K562 (cell line): ENCODE data around the gene ISG20L2. TPM values are rescaled to one million over a fixed set of nuclear protein-coding genes. Genes with fewer than 3 reads are reported as not detected.

Source experiments
- ATAC-seq: fragments of 200-7000 bp; cut with Tn5 transposase; 3 replicates; pipeline ENCODE4 v1.9.1; 2020; ENCODE audit warnings: moderate library complexity
- BruUV-seq: library from RNA; stranded (reverse); fragments of 400-500 nt; replicated peaks from 2 replicates; lab custom pipeline; 2021; lab: Mats Ljungman, UMichigan
- CTCF ChIA-PET: fragments of 300-600 bp; formaldehyde crosslinking; extraction: SDS; loops from one replicate; lab custom pipeline; 2021; ENCODE audit warnings: low intra/inter-chr PET ratio; lab: Yijun Ruan, JAX
- POLR2A ChIA-PET: fragments of 300-600, 350-650 bp; sonication (Branson Sonifier 250); formaldehyde crosslinking; extraction: SDS; loops from one replicate; lab custom pipeline; 2021; ENCODE audit warnings: antibody characterized with exemption, inconsistent platforms; lab: Yijun Ruan, JAX
- DNase-seq, 4 experiments: peaks; one replicate each; pipeline versions ENCODE4 v3.0.0 to v3.0.0-alpha.2; 2011 to 2018; ENCODE audit warnings: low spot score in 3 of 4, mixed read lengths in 3 of 4; ENCODE audit errors: extremely low read depth in 1 of 4
- FAIRE-seq: peaks from 2 replicates; lab custom pipeline; 2011; peaks lifted over from hg19 to GRCh38; lab: Jason Lieb, UNC
- H2AFZ ChIP-seq: 2 replicates; pipeline ENCODE4 v1.6.0; 2011; ENCODE audit warnings: low read depth, low read length, control low read depth, inconsistent platforms
- H3K27ac ChIP-seq: fragments of 200-600 bp; 3 replicates; pipeline ENCODE4 v1.8.0; 2011; ENCODE audit warnings: low read depth, mild to moderate bottlenecking, control low read depth, inconsistent platforms, low read length, moderate library complexity, mixed read lengths; ENCODE audit errors: extremely low read depth
- H3K27me3 ChIP-seq, 2 experiments: fragments of 300-600 bp in 1 of 2; 2 replicates in 1 of 2; 3 replicates in 1 of 2; pipeline versions ENCODE4 v1.6.0 to v1.8.0; 2011; ENCODE audit warnings: inconsistent platforms in 2 of 2, low read length in 2 of 2, mild to moderate bottlenecking in 1 of 2, mixed read lengths in 1 of 2, moderate library complexity in 1 of 2; ENCODE audit not compliant: control insufficient read depth in 2 of 2, insufficient read depth in 2 of 2
- H3K36me3 ChIP-seq: fragments of 300-600 bp; 3 replicates; pipeline ENCODE4 v1.8.0; 2011; ENCODE audit warnings: mild to moderate bottlenecking, low read length, inconsistent platforms; ENCODE audit not compliant: control insufficient read depth, insufficient read depth
- H3K4me1 ChIP-seq, 2 experiments: fragments of 200-600 bp in 1 of 2; replicated peaks in 1 of 2; 2 replicates in 1 of 2; 3 replicates in 1 of 2; pipeline versions ENCODE4 v1.5.1 to v1.8.0; 2011; ENCODE audit warnings: inconsistent platforms in 2 of 2, low read length in 2 of 2, mild to moderate bottlenecking in 1 of 2, mixed read lengths in 1 of 2, moderate library complexity in 1 of 2; ENCODE audit not compliant: control insufficient read depth in 2 of 2, insufficient read depth in 2 of 2
- H3K4me2 ChIP-seq: 2 replicates; pipeline ENCODE4 v1.6.1; 2011; ENCODE audit warnings: low read length, control low read depth, inconsistent platforms, mixed read lengths; ENCODE audit not compliant: insufficient read depth
- H3K4me3 ChIP-seq: fragments of 200-600 bp; sonication (generic), shearing (Covaris generic); 2 replicates; pipeline ENCODE4 v1.5.1; 2016; ENCODE audit warnings: control low read depth, inconsistent platforms
- H3K79me2 ChIP-seq: fragments of 200-600 bp; 3 replicates; pipeline ENCODE4 v1.8.0; 2011; ENCODE audit warnings: low read length, inconsistent platforms; ENCODE audit not compliant: control insufficient read depth, insufficient read depth
- H3K9ac ChIP-seq, 2 experiments: 2 replicates each; pipeline versions ENCODE4 v1.6.0 to v1.6.1; 2011; ENCODE audit warnings: low read depth in 2 of 2, low read length in 2 of 2, control low read depth in 1 of 2, inconsistent platforms in 1 of 2, mild to moderate bottlenecking in 1 of 2, mixed read lengths in 1 of 2; ENCODE audit not compliant: insufficient read depth in 1 of 2
- H3K9me1 ChIP-seq: one replicate; pipeline ENCODE4 v1.6.0; 2011; ENCODE audit warnings: inconsistent platforms, mild to moderate bottlenecking, low read length, moderate library complexity; ENCODE audit not compliant: control insufficient read depth, insufficient read depth
- H3K9me3 ChIP-seq: replicated peaks from 2 replicates; pipeline ENCODE4 v1.5.1; 2011; ENCODE audit warnings: low read depth, low read length, inconsistent platforms; ENCODE audit not compliant: control insufficient read depth, insufficient read depth
- H4K20me1 ChIP-seq: replicated peaks from 2 replicates; pipeline ENCODE4 v1.6.1; 2011; ENCODE audit warnings: low read length, inconsistent platforms, mixed read lengths; ENCODE audit not compliant: control insufficient read depth, insufficient read depth
- BHLHE40 ChIP-seq: IDR thresholded peaks from 2 replicates; pipeline ENCODE4 v1.6.1; 2011; ENCODE audit warnings: low read length, improper control_type of control experiment
- CBFA2T2 ChIP-seq: fragments of 450-650 bp; conservative IDR thresholded peaks from 2 replicates; pipeline ENCODE4 v1.6.1; 2017; ENCODE audit warnings: mild to moderate bottlenecking
- CREB3L1 ChIP-seq: fragments of 450-650 bp; IDR thresholded peaks from 2 replicates; pipeline ENCODE4 v1.6.1; 2014; ENCODE audit warnings: low read depth, mild to moderate bottlenecking, moderate library complexity, borderline replicate concordance
- FOXJ2 ChIP-seq: fragments of 200-800 bp; sonication (Bioruptor generic); IDR thresholded peaks from 2 replicates; pipeline ENCODE4 v1.6.1; 2016; ENCODE audit warnings: missing genetic modification characterization, missing compliant biosample characterization
- HCFC1 ChIP-seq: IDR thresholded peaks from 2 replicates; pipeline ENCODE4 v1.6.1; 2012; ENCODE audit warnings: low read depth, low read length, improper control_type of control experiment
- JUNB ChIP-seq: fragments of 450-650 bp; formaldehyde crosslinking; conservative IDR thresholded peaks from 2 replicates; pipeline ENCODE4 v1.4.0; 2020; ENCODE audit warnings: mild to moderate bottlenecking
- MIER1 ChIP-seq: fragments of 450-650 bp; IDR thresholded peaks from 2 replicates; pipeline ENCODE4 v1.6.1; 2016; ENCODE audit warnings: antibody characterized with exemption, mild to moderate bottlenecking, low read depth
- MXI1 ChIP-seq: IDR thresholded peaks from 2 replicates; pipeline ENCODE4 v1.6.1; 2011; ENCODE audit warnings: low read depth, mild to moderate bottlenecking, improper control_type of control experiment, low read length
- NCOA4 ChIP-seq: fragments of 450-650 bp; IDR thresholded peaks from 2 replicates; pipeline ENCODE4 v1.6.1; 2018; ENCODE audit warnings: mild to moderate bottlenecking; ENCODE audit not compliant: partially characterized antibody
- PREB ChIP-seq: sonication (generic); formaldehyde crosslinking; IDR thresholded peaks from 2 replicates; pipeline ENCODE4 v1.8.1; 2023; ENCODE audit warnings: mild to moderate bottlenecking, missing genetic modification reagents
- PRMT5 ChIP-seq: sonication (generic); formaldehyde crosslinking; IDR thresholded peaks from 2 replicates; pipeline ENCODE4 v1.5.0; 2020; ENCODE audit warnings: missing genetic modification reagents
- RAD51 ChIP-seq: fragments of 450-650 bp; IDR thresholded peaks from 2 replicates; pipeline ENCODE4 v1.7.1; 2016; ENCODE audit warnings: low read depth, mild to moderate bottlenecking, borderline replicate concordance
- SMARCA4 ChIP-seq: fragments of 450-650 bp; IDR thresholded peaks from 2 replicates; pipeline ENCODE4 v1.6.1; 2016
- STAG1 ChIP-seq: sonication (generic); formaldehyde crosslinking; IDR thresholded peaks from 2 replicates; pipeline ENCODE4 v1.5.0; 2020; ENCODE audit warnings: missing genetic modification reagents, borderline replicate concordance
- USF1 ChIP-seq: sonication (generic); formaldehyde crosslinking; IDR thresholded peaks from 2 replicates; pipeline ENCODE4 v1.9.0; 2022; ENCODE audit warnings: mild to moderate bottlenecking, missing genetic modification reagents
- USF2 ChIP-seq: sonication (generic); formaldehyde crosslinking; IDR thresholded peaks from 2 replicates; pipeline ENCODE4 v1.5.0; 2020; ENCODE audit warnings: missing genetic modification reagents
- ZFP1 ChIP-seq: fragments of 450-650 bp; formaldehyde crosslinking; IDR thresholded peaks from 2 replicates; pipeline ENCODE4 v1.4.0; 2020; ENCODE audit warnings: mild to moderate bottlenecking, mixed read lengths
- ZNF316 ChIP-seq: fragments of 450-650 bp; IDR thresholded peaks from 2 replicates; pipeline ENCODE4 v1.6.1; 2016
- ZNF511 ChIP-seq: sonication (generic); formaldehyde crosslinking; IDR thresholded peaks from 2 replicates; pipeline ENCODE4 v1.8.0; 2022; ENCODE audit warnings: mild to moderate bottlenecking, missing genetic modification reagents
- WGBS: fragments of 100-300 bp; shearing (Covaris generic); methylation state at CpG from one replicate; pipeline ENCODE4 v1.1.6; 2016; ENCODE audit warnings: low coverage, mixed read lengths; ENCODE audit not compliant: insufficient coverage; ENCODE audit errors: missing lambda C conversion rate; 5-methylcytosine and 5-hydroxymethylcytosine counted together
- in situ Hi-C: fragments of 300-500 bp; cut with MboI; formaldehyde crosslinking; loops from 4 replicates; pipeline ENCODE4 v1.15.0; 2018; ENCODE audit warnings: inconsistent platforms, mixed read lengths
- intact Hi-C: fragments of 100-400 bp; cut with micrococcal nuclease; formaldehyde crosslinking; loops from 2 replicates; pipeline ENCODE4 v1.14.2; 2022
- polyA plus RNA-seq, 8 experiments: library from polyadenylated mRNA; depleted of rRNA in 4 of 8; stranded (reverse) in 5 of 8; unstranded in 3 of 8; fragments of >200 nt; fragmentation: Nextera tagmentation in 2 of 8; fragmentation: Illumina TruSeq in 1 of 8; extraction: Ambion mirVana in 2 of 8; extraction: Trizol in 1 of 8; gene quantifications; 2 replicates each; pipeline versions ENCODE4 v1.2.1 to v1.2.3, GENCODE V29; 2011 to 2014; ENCODE audit warnings: inconsistent platforms in 1 of 8, missing spikeins in 1 of 8
- total RNA-seq, 7 experiments: library from RNA; depleted of rRNA in 6 of 7; stranded (reverse); fragments of >200 nt in 6 of 7; fragmentation: Illumina TruSeq in 2 of 7; extraction: Trizol in 2 of 7; gene quantifications; 2 replicates each; pipeline versions ENCODE4 v1.2.1 to v1.2.3, GENCODE V29; 2011 to 2021; ENCODE audit warnings: low replicate concordance in 1 of 7

Gene ISG20L2
- total and polyA plus RNA-seq, 9 of the 15 experiments (the other 6 are each of a cell fraction or from before 2014, with no cell fraction given): 21.3 to 130 (median 50.3) TPM

GRCh38 chr1:156746406-156746727 is 17.8 kb upstream of the ISG20L2 start:
- Histone ChIP-seq H4K20me1 (peaks cover 26% of the 10 kb centered on the region), H3K9me1 (no peaks in the 10 kb centered on the region), H3K27me3 (no peaks in the 10 kb centered on the region), H3K4me3 (peak overlapping the region; percentile 48; the same call in 1 of the 2 replicates), H3K27ac (peak overlapping the region; percentile 97), H3K79me2 (peaks cover 75% of the 10 kb centered on the region), H3K9me3 (no peaks in the 10 kb centered on the region), H3K4me1 (peaks cover 46 to 50% of the 10 kb centered on the region in 2 experiments), H2AFZ (no peak overlapping the region), H3K4me2 (peak overlapping the region; percentile 83), H3K9ac (peak overlapping the region; percentile 59 to 91), H3K36me3 (peaks cover 78% of the 10 kb centered on the region)
- no peak for ATAC-seq
- 44% methylated on average over 7 of the region's 9 CpGs for WGBS
- intact Hi-C loops (no loop called here), in situ Hi-C loops (loop anchor here (25.0 kb wide), 1 partner anchor 1434 kb away; the partner anchor contains the start of genes FDPS, PKLR and RUSC1)
- TF ChIP-seq RAD51 (peak; percentile 76), BHLHE40 (peak; percentile 23; the same call in 1 of the 2 replicates), HCFC1 (no peak), STAG1 (no peak), FOXJ2 (tag) (peak; percentile 38; the same call in 1 of the 2 replicates), CREB3L1 (no peak), CBFA2T2 (peak; percentile 37; the same call in 1 of the 2 replicates), MIER1 (no peak), USF1 (CRISPR knock-in tag) (peak; percentile 81), ZNF511 (CRISPR knock-in tag) (no peak), ZFP1 (CRISPR knock-in tag) (no peak), ZNF316 (no peak), MXI1 (no peak), PRMT5 (CRISPR knock-in tag) (no peak), JUNB (CRISPR knock-in tag) (no peak), NCOA4 (no peak), SMARCA4 (no peak), USF2 (CRISPR knock-in tag) (peak; percentile 77), PREB (CRISPR knock-in tag) (0 out of 2 replicates have a peak, but pooled peaks have one; percentile 85)
- DNase-seq: no peak
- ChIA-PET CTCF (no interaction called here), POLR2A (interaction anchor here (0.7 to 1.7 kb wide), 2 partner anchors 17 to 21 kb away, joined by 3 to 4 read pairs; partner anchors contain the start of gene PRCC)
- FAIRE-seq: no peak
- BruUV-seq: no TSS peak
